Loucy (cell line): ENCODE measurements around the gene PCDHB6.
"Not testable (repeated sequence)": the region's sequence is repeated elsewhere in the genome, so short reads cannot be mapped to it uniquely, and the experiment has no call there.

ENCODE experiments used
- H2AFZ ChIP-seq: fragments of 200-600 bp; sonication (generic); 2 replicates; pipeline ENCODE4 v1.6.0; 2016; ENCODE audit warnings: antibody characterized with exemption, mild to moderate bottlenecking, low read length, moderate library complexity
- H3F3A ChIP-seq: fragments of 200-600 bp; 2 replicates; pipeline ENCODE4 v1.6.0; 2016; ENCODE audit warnings: antibody characterized with exemption, low read depth, mild to moderate bottlenecking
- H3K27me3 ChIP-seq: fragments of 200-600 bp; sonication (generic); 2 replicates; pipeline ENCODE4 v1.6.1; 2014; ENCODE audit warnings: low read length, mild to moderate bottlenecking; ENCODE audit not compliant: insufficient read depth, poor library complexity, severe bottlenecking
- H3K36me3 ChIP-seq: fragments of 200-600 bp; sonication (generic); 2 replicates; pipeline ENCODE4 v1.6.1; 2016; ENCODE audit warnings: low read length; ENCODE audit not compliant: insufficient read depth
- H3K4me1 ChIP-seq: fragments of 200-600 bp; sonication (generic); 2 replicates; pipeline ENCODE4 v1.5.1; 2014; ENCODE audit warnings: low read length, mild to moderate bottlenecking; ENCODE audit not compliant: insufficient read depth, poor library complexity, severe bottlenecking
- H3K4me2 ChIP-seq: fragments of 200-600 bp; sonication (generic); 2 replicates; pipeline ENCODE4 v1.6.0; 2014; ENCODE audit warnings: antibody characterized with exemption, low read length, low read depth, mild to moderate bottlenecking; ENCODE audit not compliant: poor library complexity, severe bottlenecking
- H3K4me3 ChIP-seq: fragments of 200-600 bp; sonication (generic); 2 replicates; pipeline ENCODE4 v1.5.1; 2014; ENCODE audit warnings: low read length, mild to moderate bottlenecking, mixed read lengths; ENCODE audit not compliant: poor library complexity, severe bottlenecking
- H3K79me2 ChIP-seq: fragments of 200-600 bp; sonication (generic); 2 replicates; pipeline ENCODE4 v1.6.1; 2014; ENCODE audit warnings: low read length; ENCODE audit not compliant: insufficient read depth
- H3K9ac ChIP-seq: fragments of 200-600 bp; sonication (generic); 2 replicates; pipeline ENCODE4 v1.6.0; 2014; ENCODE audit warnings: mild to moderate bottlenecking, low read depth, low read length, moderate library complexity; ENCODE audit not compliant: poor library complexity, severe bottlenecking
- H3K9me2 ChIP-seq: fragments of 200-600 bp; sonication (generic); replicated peaks from 2 replicates; pipeline ENCODE4 v1.6.1; 2016; ENCODE audit warnings: low read depth, low read length, mixed read lengths
- H3K9me3 ChIP-seq: fragments of 200-600 bp; sonication (generic); 2 replicates; pipeline ENCODE4 v1.6.1; 2014; ENCODE audit warnings: mild to moderate bottlenecking, antibody characterized with exemption, low read length, low read depth; ENCODE audit not compliant: insufficient read depth
- H4K20me1 ChIP-seq: fragments of 200-600 bp; sonication (generic); 2 replicates; pipeline ENCODE4 v1.6.0; 2014; ENCODE audit warnings: antibody characterized with exemption, low read length, mild to moderate bottlenecking; ENCODE audit not compliant: insufficient read depth, poor library complexity, severe bottlenecking
- EZH2phosphoT487 ChIP-seq: fragments of 200-600 bp; IDR thresholded peaks from 2 replicates; pipeline ENCODE4 v1.6.1; 2018; ENCODE audit warnings: antibody characterized with exemption, mild to moderate bottlenecking, moderate library complexity, borderline replicate concordance
- TF ChIP-seq, protein P1 (sequence below): fragments of 200-600 bp; sonication (generic); conservative IDR thresholded peaks from 2 replicates; pipeline ENCODE4 v1.5.1; 2014; ENCODE audit warnings: mild to moderate bottlenecking, antibody characterized with exemption, low read length

PCDHB6 gene

GRCh38 chr5:141121985-141122384 is 27.9 kb upstream of the PCDHB6 start:
- Histone ChIP-seq H3K4me3 (no peak overlapping the region), H3K36me3 (no peaks in the 10 kb centered on the region), H4K20me1 (no peaks in the 10 kb centered on the region), H3K27me3 (no peaks in the 10 kb centered on the region), H2AFZ (no peak overlapping the region), H3F3A (no peaks in the 10 kb centered on the region), H3K9ac (no peak overlapping the region), H3K4me1 (no peaks in the 10 kb centered on the region), H3K9me3 (no peaks in the 10 kb centered on the region), H3K4me2 (no peak overlapping the region), H3K79me2 (no peaks in the 10 kb centered on the region), H3K9me2 (no peaks in the 10 kb centered on the region)
- no peak for TF ChIP-seq EZH2phosphoT487
- TF ChIP-seq, protein P1, sequence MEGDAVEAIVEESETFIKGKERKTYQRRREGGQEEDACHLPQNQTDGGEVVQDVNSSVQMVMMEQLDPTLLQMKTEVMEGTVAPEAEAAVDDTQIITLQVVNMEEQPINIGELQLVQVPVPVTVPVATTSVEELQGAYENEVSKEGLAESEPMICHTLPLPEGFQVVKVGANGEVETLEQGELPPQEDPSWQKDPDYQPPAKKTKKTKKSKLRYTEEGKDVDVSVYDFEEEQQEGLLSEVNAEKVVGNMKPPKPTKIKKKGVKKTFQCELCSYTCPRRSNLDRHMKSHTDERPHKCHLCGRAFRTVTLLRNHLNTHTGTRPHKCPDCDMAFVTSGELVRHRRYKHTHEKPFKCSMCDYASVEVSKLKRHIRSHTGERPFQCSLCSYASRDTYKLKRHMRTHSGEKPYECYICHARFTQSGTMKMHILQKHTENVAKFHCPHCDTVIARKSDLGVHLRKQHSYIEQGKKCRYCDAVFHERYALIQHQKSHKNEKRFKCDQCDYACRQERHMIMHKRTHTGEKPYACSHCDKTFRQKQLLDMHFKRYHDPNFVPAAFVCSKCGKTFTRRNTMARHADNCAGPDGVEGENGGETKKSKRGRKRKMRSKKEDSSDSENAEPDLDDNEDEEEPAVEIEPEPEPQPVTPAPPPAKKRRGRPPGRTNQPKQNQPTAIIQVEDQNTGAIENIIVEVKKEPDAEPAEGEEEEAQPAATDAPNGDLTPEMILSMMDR: no peak

DNA sequence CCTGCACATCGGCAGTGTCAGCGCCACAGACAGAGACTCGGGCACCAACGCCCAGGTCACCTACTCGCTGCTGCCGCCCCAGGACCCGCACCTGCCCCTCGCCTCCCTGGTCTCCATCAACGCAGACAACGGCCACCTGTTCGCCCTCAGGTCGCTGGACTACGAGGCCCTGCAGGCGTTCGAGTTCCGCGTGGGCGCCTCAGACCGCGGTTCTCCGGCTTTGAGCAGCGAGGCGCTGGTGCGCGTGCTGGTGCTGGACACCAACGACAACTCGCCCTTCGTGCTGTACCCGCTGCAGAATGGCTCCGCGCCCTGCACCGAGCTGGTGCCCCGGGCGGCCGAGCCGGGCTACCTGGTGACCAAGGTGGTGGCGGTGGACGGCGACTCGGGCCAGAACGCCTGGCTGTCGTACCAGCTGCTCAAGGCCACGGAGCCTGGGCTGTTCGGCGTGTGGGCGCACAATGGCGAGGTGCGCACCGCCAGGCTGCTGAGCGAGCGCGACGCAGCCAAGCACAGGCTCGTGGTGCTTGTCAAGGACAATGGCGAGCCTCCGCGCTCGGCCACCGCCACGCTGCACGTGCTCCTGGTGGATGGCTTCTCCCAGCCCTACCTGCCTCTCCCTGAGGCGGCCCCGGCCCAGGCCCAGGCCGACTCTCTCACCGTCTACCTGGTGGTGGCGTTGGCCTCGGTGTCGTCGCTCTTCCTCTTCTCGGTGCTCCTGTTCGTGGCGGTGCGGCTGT is 26.3 kb upstream of the PCDHB6 start:
- H3K36me3 ChIP-seq, H3K9me3 ChIP-seq, H3K27me3 ChIP-seq, H3K4me2 ChIP-seq, H3F3A ChIP-seq, H3K4me1 ChIP-seq, H3K4me3 ChIP-seq, H4K20me1 ChIP-seq, H2AFZ ChIP-seq, H3K9me2 ChIP-seq, H3K79me2 ChIP-seq, H3K9ac ChIP-seq: not testable (repeated sequence)

DNA sequence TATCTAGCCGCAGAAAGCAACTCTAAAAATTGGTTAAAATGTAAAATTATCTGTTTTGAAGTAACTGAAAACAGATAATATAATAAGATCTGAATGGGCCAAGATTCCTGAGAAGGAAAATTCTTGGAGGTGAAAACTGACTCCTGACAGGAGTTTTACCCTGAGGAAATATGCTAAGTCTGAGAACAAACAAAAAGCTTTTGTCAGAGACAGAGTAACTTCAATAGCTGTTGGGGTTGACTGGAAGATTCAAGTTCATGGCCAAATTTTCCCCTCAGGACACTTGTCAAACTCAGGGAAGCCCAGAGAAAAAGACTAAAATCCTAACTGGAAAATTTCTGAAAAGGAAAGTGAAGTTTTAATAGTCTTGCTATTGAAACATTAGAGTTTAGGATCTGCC is 22.6 kb upstream of the PCDHB6 start:
- H3K27me3 ChIP-seq: no peaks in the 10 kb centered on the region
- H3K9me3 ChIP-seq: no peaks in the 10 kb centered on the region
- H3K4me3 ChIP-seq: no peak overlapping the region
- H3K36me3 ChIP-seq: no peaks in the 10 kb centered on the region
- H3K79me2 ChIP-seq: no peaks in the 10 kb centered on the region
- H3K4me1 ChIP-seq: no peaks in the 10 kb centered on the region
- no peak overlapping the region for H2AFZ ChIP-seq
- H3K9me2 ChIP-seq: no peaks in the 10 kb centered on the region
- no peak overlapping the region for H3K9ac ChIP-seq
- TF ChIP-seq, protein P1: no peak
- H4K20me1 ChIP-seq: no peaks in the 10 kb centered on the region
- H3K4me2 ChIP-seq: no peak overlapping the region
- no peaks in the 10 kb centered on the region for H3F3A ChIP-seq

- Histone ChIP-seq H3K36me3 (no peaks in the 10 kb centered on the region), H3K9me2 (no peaks in the 10 kb centered on the region), H3K9ac (no peak within 1 kb of the TSS), H3K79me2 (no peaks in the 10 kb centered on the region), H3K4me2 (no peak within 1 kb of the TSS), H3K4me1 (no peaks in the 10 kb centered on the region), H4K20me1 (no peaks in the 10 kb centered on the region), H2AFZ (no peak within 1 kb of the TSS), H3K9me3 (no peaks in the 10 kb centered on the region; the same call in 1 of the 2 replicates), H3K4me3 (no peak within 1 kb of the TSS), H3K27me3 (no peaks in the 10 kb centered on the region), H3F3A (no peaks in the 10 kb centered on the region)
- no peak for TF ChIP-seq EZH2phosphoT487
- TF ChIP-seq, protein P1: no peak
These were observed 14.7 kb upstream of the PCDHB6 start, which contains the start of gene PCDHB5 for GRCh38 chr5:141135030-141135717. TSS of gene PCDHB5 (plus strand) at chr5:141135206. CDS start at chr5:141135435, 229 bp downstream.
